ENCODE measurements around the gene PTP4A1.
A peak's percentile ranks its signal among the peaks of the same experiment; 100 is the strongest.
"Not testable (repeated sequence)": the region's sequence is repeated elsewhere in the genome, so short reads cannot be mapped to it uniquely, and the experiment has no call there.

PTP4A1 gene

GRCh38 chr6:63572044-63572746 lies at the start of gene PTP4A1, which contains the start of gene LOC128125822:
Gene PTP4A1 (plus strand): TSS chr6:63572480. CDS start chr6:63576881, 4,401 bp downstream.
Gene LOC128125822 (plus strand): TSS chr6:63572480.
- peak; percentile 96 for DNase-seq

DNA sequence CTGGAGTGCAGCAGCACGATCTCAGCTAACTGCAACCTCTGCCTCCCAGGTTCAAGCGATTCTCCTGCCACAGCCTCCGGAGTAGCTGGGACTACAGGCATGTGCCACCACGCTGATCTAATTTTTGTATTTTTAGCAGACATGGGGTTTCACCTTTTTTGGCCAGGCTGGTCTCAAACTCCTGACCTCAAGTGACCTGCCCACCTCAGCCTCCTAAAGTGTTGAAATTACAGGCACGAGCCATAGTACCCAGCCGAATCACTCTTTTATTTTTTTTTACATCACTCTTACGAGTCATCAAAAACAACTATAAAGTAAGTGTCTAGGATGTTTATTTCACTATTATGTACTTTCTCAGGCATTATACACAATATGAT lies 49.4 kb upstream of the PTP4A1 start:
- not testable (repeated sequence) for DNase-seq

DNA sequence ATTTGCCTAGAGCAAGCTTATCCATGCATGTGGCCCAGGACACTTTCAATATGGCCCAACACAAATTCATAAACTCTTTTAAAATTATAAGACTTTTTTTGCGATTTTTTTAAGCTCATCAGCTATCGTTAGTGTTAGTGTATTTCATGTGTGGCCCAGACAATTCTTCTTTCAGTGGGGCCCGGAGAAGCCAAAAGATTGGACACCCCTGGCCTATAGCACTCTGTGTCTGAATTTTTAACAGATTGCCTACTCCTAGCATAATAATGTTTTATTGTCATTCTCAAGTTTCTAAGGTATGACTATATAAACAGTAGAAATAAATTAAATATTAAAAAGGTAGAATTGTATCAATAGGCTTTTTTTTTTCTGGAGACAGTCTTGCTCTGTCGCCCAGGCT lies 48.6 kb upstream of the PTP4A1 start:
- no peak for DNase-seq

DNA sequence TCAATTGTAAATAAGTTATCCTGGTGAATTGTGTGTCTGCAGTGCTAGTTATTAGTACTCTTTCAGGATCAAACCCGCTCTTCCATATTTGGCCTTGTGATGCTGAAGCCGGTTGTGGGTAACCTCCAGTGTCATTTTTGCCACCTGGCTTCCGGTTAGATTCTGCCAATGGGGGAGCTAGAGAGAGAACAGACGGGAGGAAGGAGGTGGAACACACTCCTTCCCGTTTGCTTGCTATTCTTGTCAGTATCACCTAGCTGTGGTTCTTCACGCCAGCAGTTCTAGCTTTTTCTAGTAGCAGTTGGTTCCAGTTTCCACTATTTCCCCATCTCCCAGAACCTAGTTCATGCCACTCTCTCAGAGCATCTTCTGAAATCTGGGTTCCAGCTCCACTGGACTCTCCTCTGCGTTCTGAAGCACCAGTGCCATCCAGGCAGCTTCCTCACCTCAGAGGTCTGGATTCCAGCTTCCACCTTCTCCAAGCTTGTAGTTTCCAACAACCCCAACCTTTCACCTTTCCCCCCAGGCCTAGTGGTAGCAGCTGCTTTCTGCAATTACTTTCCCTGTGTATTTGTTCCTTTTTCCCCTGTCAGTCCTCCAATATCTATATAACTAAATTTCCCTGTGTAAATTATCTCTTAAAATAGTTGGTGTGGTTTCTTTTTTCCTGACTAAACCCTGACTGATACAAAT lies 46.9 kb upstream of the PTP4A1 start:
- DNase-seq = no peak

- DNase-seq = no peak
These were observed 45.3 kb upstream of the PTP4A1 start for GRCh38 chr6:63526931-63527330.

DNA sequence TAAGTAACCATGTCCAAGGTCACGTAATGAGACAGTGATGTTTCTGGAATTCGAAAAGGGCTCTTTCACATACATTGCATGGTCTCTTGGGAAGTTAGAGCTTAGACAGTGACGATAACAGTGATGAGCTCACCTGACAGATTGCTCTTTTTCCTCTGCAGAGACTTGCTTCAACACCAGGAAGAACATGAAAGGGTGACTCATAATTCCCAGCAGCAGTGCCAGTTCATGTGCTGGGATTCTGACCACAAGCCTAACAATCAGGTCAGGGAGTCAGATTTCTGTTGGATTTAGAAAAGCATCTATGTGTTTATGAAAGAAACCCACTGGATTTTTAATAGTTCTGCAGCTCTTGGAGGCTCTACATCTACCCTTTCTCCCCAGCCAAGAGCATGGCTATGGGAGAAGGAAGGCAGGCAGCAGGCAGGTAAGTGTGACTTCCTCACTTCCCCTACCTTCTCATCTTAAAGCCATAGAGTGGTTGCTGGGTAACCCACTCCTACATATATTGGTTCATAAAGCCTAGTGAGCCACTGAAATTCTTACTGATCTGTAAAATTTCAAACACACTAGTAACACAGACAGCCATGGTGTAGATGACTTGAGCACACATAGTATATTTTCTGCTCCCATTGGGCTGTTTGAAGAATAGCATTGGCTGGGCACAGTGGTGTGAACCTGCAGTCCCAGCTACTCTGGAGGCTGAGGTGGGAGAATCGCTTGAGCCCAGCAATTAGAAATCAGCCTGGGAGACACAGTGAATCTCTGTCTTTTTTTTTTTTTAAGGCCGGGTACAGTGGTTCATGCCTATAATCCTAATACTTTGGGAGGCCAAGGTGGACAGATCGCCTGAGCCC lies 44.4 kb upstream of the PTP4A1 start:
- peak; percentile 93 for DNase-seq

DNA sequence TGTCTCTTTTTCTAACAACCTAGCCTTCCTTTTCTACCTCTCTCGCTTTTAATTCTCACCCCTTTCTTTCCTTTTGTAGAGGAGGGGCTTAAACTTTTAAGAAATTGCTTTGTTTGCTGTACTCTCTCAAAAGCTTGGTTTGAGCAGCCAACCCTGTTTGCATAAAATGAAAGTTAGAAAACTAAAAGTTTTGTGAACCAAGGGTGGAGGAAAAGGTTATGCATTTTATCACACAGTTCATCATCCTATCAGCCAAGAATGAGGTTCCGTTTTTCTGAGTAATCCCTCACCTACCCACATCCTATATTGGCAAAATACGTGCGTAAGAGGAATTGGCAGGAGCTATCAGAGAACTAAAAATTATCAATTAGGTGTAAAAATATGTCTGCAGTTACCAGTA lies 42.8 kb upstream of the PTP4A1 start:
- no peak for DNase-seq

GRCh38 chr6:63530182-63530581 lies 42.1 kb upstream of the PTP4A1 start:
- no peak for DNase-seq

- no peak for DNase-seq
These were observed 41.3 kb upstream of the PTP4A1 start for GRCh38 chr6:63530991-63531390.

- no peak for DNase-seq
These were observed 39.3 kb upstream of the PTP4A1 start for GRCh38 chr6:63533026-63533425.

- DNase-seq = no peak
These were observed 38.3 kb upstream of the PTP4A1 start for GRCh38 chr6:63533952-63534351.

GRCh38 chr6:63537201-63537958 lies 34.9 kb upstream of the PTP4A1 start:
- DNase-seq = no peak

DNA sequence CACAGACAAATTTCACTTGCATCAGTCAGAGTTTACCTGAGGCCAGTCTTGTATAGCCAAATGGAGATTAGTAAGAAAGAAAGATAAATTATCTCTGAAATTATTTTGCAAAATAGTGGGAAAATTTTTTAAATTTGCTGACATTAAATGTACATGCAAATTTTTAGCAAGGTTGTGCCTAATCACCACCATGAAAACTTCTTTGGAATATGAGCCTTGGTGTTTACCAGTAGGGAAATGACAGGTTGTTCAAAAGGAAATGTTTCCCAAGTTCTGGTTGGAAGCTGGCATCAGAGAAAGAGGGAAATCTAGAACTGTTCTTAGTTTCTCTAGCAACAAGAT lies 34.4 kb upstream of the PTP4A1 start:
- DNase-seq = no peak

DNA sequence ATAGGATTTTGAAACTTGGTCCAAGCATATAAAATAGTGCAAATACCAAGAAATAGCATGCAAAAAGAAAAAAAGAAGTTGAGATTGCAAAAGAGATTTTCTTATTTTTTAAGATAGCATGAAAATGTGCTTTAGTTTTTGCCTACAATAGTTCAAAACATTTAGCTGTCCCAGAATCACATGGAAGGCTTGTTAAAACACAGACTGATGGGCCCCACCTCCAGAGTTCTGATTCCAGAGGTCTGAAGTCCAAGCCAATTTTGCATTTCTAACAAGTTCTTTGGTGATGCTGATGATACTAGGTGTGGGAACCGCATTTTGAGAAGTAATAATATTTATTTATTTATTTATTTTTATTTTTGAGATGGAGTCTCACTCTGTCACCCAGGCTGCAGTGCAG lies 33.7 kb upstream of the PTP4A1 start:
- DNase-seq = no peak

DNA sequence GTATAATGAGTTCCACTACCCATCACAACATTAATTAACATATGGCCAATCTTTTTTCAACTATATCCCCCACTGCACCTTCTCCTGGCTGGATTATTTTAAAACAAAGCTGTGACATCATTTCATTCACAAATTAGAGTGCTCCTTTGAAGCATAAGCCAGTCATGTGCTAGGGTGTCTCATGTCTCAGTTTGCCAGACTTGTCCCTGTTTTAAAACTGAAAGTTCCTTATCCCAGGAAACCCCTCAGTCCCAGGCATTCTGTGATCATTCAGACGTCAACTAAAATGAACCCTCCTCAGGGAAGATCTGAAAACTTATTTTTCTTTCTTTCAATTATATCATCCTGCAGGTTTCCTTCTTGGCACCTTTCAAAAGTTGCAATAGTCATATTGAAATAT lies 29.3 kb upstream of the PTP4A1 start:
- DNase-seq = no peak

GRCh38 chr6:63543982-63544381 lies 28.3 kb upstream of the PTP4A1 start:
- DNase-seq = no peak

GRCh38 chr6:63546236-63546635 lies 26.0 kb upstream of the PTP4A1 start:
- no peak for DNase-seq

DNA sequence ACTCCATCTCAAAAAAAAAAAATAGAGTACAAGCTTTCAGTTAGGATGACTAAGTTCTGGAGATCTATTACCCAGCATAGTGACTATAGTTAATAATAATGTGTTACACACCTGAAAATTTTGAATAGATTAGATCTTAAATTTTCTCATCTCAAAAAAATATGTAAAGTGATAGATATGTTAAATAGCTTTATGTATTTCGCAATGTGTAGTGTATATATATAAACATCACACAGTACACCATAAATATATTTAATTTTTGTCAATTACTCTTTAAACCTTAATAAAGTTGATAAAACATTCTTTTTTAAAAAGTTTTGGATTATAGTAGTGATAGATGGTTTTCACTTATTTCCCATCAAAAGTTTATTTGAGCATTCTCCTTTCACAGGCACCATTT lies 25.6 kb upstream of the PTP4A1 start:
- no peak for DNase-seq

DNA sequence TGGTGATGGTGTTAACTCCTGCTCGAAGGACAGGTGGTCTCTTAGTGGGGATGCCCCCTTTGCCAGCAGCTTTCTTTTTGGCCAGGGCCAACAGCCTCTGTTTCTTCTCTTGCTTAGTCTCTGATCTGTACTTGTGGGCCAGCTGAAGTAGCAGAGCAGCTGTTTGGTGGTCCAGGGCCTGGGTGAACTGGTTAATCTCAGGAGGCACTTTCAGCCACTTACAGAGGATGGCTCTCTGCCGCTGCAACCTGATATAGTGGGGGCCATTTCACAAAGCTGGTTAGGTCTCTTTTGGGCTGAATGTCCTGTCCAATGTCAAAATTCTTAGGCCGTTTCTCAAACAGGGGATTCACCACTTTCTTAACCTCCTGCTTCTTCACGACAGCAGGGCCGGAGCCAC lies 23.2 kb upstream of the PTP4A1 start:
- DNase-seq = no peak

- no peak for DNase-seq
These were observed 19.1 kb upstream of the PTP4A1 start for GRCh38 chr6:63553208-63553607.

GRCh38 chr6:63553900-63554299 lies 18.4 kb upstream of the PTP4A1 start:
- no peak for DNase-seq

DNA sequence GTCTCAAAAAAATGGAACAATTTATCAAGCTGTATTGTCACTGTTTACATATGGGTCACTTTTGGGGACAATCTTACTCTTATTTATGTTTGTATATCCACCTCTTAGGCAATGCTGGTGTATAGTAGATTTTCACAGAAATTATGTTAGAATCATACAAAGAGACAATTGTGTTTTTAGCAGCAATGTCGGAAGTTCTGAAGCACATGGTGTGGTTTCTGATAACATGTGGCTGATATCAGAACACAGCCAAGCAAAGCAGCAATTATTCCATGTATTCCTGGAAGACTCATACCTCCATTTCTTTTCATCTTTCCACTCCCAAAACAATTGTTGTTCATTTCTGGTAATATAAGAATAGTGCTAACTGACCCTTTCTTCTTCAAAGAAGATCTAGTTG lies 17.5 kb upstream of the PTP4A1 start:
- DNase-seq = no peak

DNA sequence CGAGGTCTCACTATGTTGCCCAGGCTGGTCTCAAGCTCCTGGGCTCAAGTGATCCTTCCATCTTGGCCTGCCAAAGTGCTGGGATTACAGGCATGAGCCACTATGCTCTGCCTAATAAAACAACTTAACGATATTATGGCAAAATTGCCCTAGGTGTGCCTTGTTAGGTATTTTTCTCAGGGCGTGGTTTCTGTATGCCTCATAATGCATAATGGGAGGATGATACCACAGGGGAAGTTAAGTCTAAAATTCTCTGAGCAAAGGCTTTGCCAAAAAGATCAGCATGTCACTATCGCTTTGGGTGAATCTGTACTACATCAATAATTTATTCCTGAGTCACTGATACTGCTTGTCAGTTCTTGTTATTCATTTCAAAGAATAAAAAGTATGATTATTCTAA lies 15.9 kb upstream of the PTP4A1 start:
- DNase-seq = no peak

All from HCEC 1CT (cell line).